HUDEP-2 (cell line): ENCODE results near the gene ODAM.
"Not testable (repeated sequence)": the region's sequence is repeated elsewhere in the genome, so short reads cannot be mapped to it uniquely, and the experiment has no call there.

Source experiments
- DNase-seq, 76 experiments: peaks; one replicate each; lab custom pipeline; 2025; ENCODE audit not compliant: unreplicated experiment in 76 of 76; lab: John Stamatoyannopoulos, UW

Gene ODAM

GRCh38 chr4:70221389-70221788, 25.9 kb downstream of the ODAM start:
- not testable (repeated sequence) for DNase-seq

GRCh38 chr4:70221818-70222217, 26.3 kb downstream of the ODAM start:
- not testable (repeated sequence) for DNase-seq

- no peak for DNase-seq
These were observed 30.3 kb downstream of the ODAM start, which contains the start of gene FDCSP for GRCh38 chr4:70225824-70226223. Gene FDCSP, plus strand, starts transcription at chr4:70226124. Its CDS starts 5,071 bp downstream, at chr4:70231195.

GRCh38 chr4:70236125-70236524, 40.6 kb downstream of the ODAM start:
- no peak for DNase-seq

- no peak for DNase-seq
These were observed 43.8 kb downstream of the ODAM start for GRCh38 chr4:70239131-70239883.

GRCh38 chr4:70239884-70240591, 44.5 kb downstream of the ODAM start:
- no peak for DNase-seq

- not testable (repeated sequence) for DNase-seq
These were observed 46.8 kb downstream of the ODAM start, which contains the start of gene CSN3 for GRCh38 chr4:70242297-70242696. Gene CSN3, plus strand, starts transcription at chr4:70242597. Its CDS starts 2,223 bp downstream, at chr4:70244820.

- no peak for DNase-seq
These were observed 47.6 kb downstream of the ODAM start for GRCh38 chr4:70243091-70243490.

GRCh38 chr4:70251250-70251944, 55.9 kb downstream of the ODAM start:
- DNase-seq: no peak

- DNase-seq: no peak
These were observed 56.4 kb downstream of the ODAM start for GRCh38 chr4:70251945-70252277.
